Measurements from ENCODE around the gene GET3. TPM values are rescaled to one million over a fixed set of nuclear protein-coding genes. Genes with fewer than 3 reads are reported as not detected.
"Not testable (repeated sequence)": the region's sequence is repeated elsewhere in the genome, so short reads cannot be mapped to it uniquely, and the experiment has no call there.

The GET3 gene
- total and polyA plus RNA-seq, 2 of the 13 experiments (the other 11 are each of a cell fraction or from before 2014, with no cell fraction given) = 57.7 to 59.4 TPM

DNA sequence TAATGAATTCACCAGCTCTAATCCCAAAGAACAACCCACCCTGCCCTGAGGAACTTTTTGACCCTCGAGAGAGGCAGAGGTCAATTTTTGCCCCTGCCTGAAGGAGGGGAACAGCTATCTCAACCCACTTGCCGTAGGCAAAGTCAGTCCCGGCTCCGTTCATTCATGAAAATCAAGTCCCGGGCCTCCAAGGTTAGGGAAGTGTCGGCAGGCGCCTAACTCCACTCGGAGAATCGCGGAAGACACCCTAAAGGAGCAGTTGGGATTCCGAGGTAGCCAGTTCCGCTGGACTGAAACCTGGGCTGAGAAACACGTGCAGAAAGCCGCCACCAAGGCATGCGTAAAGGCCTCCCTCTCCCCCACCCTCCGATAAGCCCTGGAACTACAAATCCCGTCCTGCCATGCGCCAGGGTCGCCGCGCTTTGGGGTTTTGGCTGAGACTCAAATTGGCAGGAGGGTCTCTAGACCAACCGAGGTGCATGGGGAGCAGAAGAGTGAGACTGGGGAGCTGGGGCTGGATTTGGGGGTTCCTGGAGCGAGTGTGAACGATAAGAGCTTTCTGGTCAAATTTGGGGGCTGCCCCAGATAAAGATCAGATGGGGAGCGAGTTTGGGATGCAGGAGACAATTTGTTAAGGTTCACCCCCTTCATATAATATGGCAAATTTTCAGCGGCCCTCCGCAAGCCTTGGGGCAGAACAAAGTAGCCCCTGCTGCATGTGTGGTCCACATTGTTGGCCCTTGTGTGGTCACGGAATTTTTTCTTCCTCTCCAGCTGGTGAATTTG, 13.5 kb upstream of the GET3 start, which contains the start of gene TNPO2 (continued):
- TF ChIP-seq IKZF4 (CRISPR knock-in tag; IDR thresholded peaks at IDR 0.05; ENCODE audit: borderline replicate concordance, low read depth, not compliant biosample characterization) (peak; percentile 53), HIVEP1 (CRISPR knock-in tag; IDR thresholded peaks at IDR 0.05) (0 out of 2 replicates have a peak, but pooled peaks have one; percentile 75), SALL1 (CRISPR knock-in tag; IDR thresholded peaks at IDR 0.05) (peak; percentile 57)
- TF ChIP-seq, protein P1, sequence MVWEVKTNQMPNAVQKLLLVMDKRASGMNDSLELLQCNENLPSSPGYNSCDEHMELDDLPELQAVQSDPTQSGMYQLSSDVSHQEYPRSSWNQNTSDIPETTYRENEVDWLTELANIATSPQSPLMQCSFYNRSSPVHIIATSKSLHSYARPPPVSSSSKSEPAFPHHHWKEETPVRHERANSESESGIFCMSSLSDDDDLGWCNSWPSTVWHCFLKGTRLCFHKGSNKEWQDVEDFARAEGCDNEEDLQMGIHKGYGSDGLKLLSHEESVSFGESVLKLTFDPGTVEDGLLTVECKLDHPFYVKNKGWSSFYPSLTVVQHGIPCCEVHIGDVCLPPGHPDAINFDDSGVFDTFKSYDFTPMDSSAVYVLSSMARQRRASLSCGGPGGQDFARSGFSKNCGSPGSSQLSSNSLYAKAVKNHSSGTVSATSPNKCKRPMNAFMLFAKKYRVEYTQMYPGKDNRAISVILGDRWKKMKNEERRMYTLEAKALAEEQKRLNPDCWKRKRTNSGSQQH (CRISPR knock-in tag; IDR thresholded peaks at IDR 0.05; ENCODE audit: low read depth) = 0 out of 2 replicates have a peak, but pooled peaks have one; percentile 32
- TF ChIP-seq, protein P2, sequence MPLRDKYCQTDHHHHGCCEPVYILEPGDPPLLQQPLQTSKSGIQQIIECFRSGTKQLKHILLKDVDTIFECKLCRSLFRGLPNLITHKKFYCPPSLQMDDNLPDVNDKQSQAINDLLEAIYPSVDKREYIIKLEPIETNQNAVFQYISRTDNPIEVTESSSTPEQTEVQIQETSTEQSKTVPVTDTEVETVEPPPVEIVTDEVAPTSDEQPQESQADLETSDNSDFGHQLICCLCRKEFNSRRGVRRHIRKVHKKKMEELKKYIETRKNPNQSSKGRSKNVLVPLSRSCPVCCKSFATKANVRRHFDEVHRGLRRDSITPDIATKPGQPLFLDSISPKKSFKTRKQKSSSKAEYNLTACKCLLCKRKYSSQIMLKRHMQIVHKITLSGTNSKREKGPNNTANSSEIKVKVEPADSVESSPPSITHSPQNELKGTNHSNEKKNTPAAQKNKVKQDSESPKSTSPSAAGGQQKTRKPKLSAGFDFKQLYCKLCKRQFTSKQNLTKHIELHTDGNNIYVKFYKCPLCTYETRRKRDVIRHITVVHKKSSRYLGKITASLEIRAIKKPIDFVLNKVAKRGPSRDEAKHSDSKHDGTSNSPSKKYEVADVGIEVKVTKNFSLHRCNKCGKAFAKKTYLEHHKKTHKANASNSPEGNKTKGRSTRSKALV (CRISPR knock-in tag; IDR thresholded peaks at IDR 0.05) = peak; percentile 27; the same call in 1 of the 2 replicates
- TF ChIP-seq, protein P3, sequence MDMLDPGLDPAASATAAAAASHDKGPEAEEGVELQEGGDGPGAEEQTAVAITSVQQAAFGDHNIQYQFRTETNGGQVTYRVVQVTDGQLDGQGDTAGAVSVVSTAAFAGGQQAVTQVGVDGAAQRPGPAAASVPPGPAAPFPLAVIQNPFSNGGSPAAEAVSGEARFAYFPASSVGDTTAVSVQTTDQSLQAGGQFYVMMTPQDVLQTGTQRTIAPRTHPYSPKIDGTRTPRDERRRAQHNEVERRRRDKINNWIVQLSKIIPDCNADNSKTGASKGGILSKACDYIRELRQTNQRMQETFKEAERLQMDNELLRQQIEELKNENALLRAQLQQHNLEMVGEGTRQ (IDR thresholded peaks at IDR 0.05; ENCODE audit: low read depth, low read length) = 0 out of 2 replicates have a peak, but pooled peaks have one; percentile 19
- TF ChIP-seq, protein P3 (CRISPR knock-in tag; IDR thresholded peaks at IDR 0.05; ENCODE audit: borderline replicate concordance) = peak; percentile 45; the same call in 1 of the 2 replicates
- TF ChIP-seq, protein P4, sequence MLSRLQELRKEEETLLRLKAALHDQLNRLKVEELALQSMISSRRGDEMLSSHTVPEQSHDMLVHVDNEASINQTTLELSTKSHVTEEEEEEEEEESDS (CRISPR knock-in tag; IDR thresholded peaks at IDR 0.05; ENCODE audit: borderline replicate concordance) = no peak

DNA sequence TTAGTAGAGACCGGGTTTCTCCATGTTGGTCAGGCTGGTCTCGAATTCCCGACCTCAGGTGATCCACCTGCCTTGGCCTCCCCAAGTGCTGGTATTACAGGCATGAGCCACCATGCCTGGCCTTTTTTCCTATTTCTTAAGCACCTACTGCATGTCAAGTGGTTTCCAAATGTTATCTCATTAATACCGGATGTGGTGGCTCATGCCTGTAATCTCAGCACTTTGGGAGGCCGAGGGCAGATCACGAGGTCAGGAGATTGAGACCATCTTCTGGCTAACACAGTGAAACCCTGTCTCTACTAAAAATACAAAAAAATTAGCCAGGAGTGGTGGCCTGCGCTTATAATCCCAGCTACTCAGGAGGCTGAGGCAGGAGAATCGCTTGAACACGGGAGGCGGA, 11.7 kb upstream of the GET3 start:
- intact Hi-C loops (cut with micrococcal nuclease; ENCODE audit: unreplicated experiment); FAIRE-seq; DNase-seq (ENCODE audit: low spot score); ATAC-seq; in situ Hi-C loops (cut with HindIII; ENCODE audit: extremely low pct_ligation_motif_present, low pct_unique_long_range_greater_than_20kb); BruUV-seq (replicated peaks); H3K27ac ChIP-seq (ENCODE audit: extremely low read length, insufficient read depth, low read length); CTCF ChIA-PET (ENCODE audit: low intra/inter-chr PET ratio, low total read pairs); H3K9me3 ChIP-seq (ENCODE audit: low read length); H4K20me1 ChIP-seq (ENCODE audit: insufficient read depth, low read length); H2AFZ ChIP-seq (ENCODE audit: low read length); H3K4me2 ChIP-seq (ENCODE audit: low read depth, low read length); H3K27me3 ChIP-seq (ENCODE audit: control insufficient read depth in 1 of 2, insufficient read depth in 2 of 2, low read length in 2 of 2); H3K4me3 ChIP-seq (replicated peaks in 1 of 3; ENCODE audit: insufficient read depth in 1 of 3, low read depth in 2 of 3, low read length in 3 of 3); H3K9ac ChIP-seq (ENCODE audit: insufficient read depth, low read depth, low read length): not testable (repeated sequence)
- Histone ChIP-seq H3K4me1 (ENCODE audit: insufficient read depth, low read length) (peaks cover 13% of the 10 kb centered on the region), H3K79me2 (ENCODE audit: insufficient read depth, low read length) (peaks cover 30% of the 10 kb centered on the region), H3K36me3 (replicated peaks in 1 of 2; ENCODE audit: control insufficient read depth in 1 of 2, insufficient read depth in 2 of 2, low read length in 2 of 2) (peaks cover 10 to 17% of the 10 kb centered on the region in 2 experiments)
- POLR2A ChIA-PET = interaction anchor here (0.8 to 4.8 kb wide), 2 partner anchors 7 to 66 kb away, joined by 3 to 51 read pairs; partner anchors contain the start of genes JUNB and TRIR
- WGBS (ENCODE audit: low lambda C conversion rate) = 95% methylated on average over 10 of the region's 10 CpGs

Measured in HepG2 (cell line).